PC-3 (cell line): ENCODE measurements around the gene FLAD1. TPM values are rescaled to one million over a fixed set of nuclear protein-coding genes. Genes with fewer than 3 reads are reported as not detected.
A peak's percentile ranks its signal among the peaks of the same experiment; 100 is the strongest.

ENCODE experiments used
- ATAC-seq: fragments of 200-7000 bp; cut with Tn5 transposase; 2 replicates; pipeline ENCODE4 v1.9.1; 2020; ENCODE audit warnings: mild to moderate bottlenecking, moderate library complexity
- BruUV-seq: library from RNA; stranded (reverse); fragments of 400-500 nt; replicated peaks from 2 replicates; lab custom pipeline; 2021; lab: Mats Ljungman, UMichigan
- CTCF ChIA-PET: fragments of 300-600 bp; sonication (Branson Sonifier 250); formaldehyde crosslinking; loops from one replicate; lab custom pipeline; 2022; ENCODE audit warnings: antibody characterized with exemption; lab: Charles Lee
- POLR2A ChIA-PET: fragments of 300-600 bp; sonication (Branson Sonifier 250); formaldehyde crosslinking; loops from one replicate; lab custom pipeline; 2022; ENCODE audit warnings: antibody characterized with exemption; ENCODE audit not compliant: unreplicated experiment; lab: Charles Lee
- DNase-seq: peaks from one replicate; pipeline ENCODE4 v3.0.0-alpha.2; 2015
- H2AFZ ChIP-seq: fragments of 300-600 bp; sonication (generic); 2 replicates; pipeline ENCODE4 v1.6.0; 2016; ENCODE audit warnings: antibody characterized with exemption, low read length
- H3F3A ChIP-seq: fragments of 300-600 bp; sonication (generic); one replicate; pipeline ENCODE4 v1.6.0; 2017; ENCODE audit warnings: antibody characterized with exemption, low read length, control low read depth, mild to moderate bottlenecking; ENCODE audit not compliant: unreplicated experiment
- H3K27ac ChIP-seq: fragments of 300-600 bp; sonication (generic); 2 replicates; pipeline ENCODE4 v1.5.1; 2016; ENCODE audit warnings: mild to moderate bottlenecking, low read length
- H3K27me3 ChIP-seq: fragments of 300-600 bp; sonication (generic); 2 replicates; pipeline ENCODE4 v1.6.1; 2016; ENCODE audit warnings: low read length, mixed read lengths
- H3K36me3 ChIP-seq: fragments of 300-600 bp; sonication (generic); 2 replicates; pipeline ENCODE4 v1.6.1; 2016; ENCODE audit warnings: low read depth, mixed run types, low read length, mixed read lengths
- H3K4me1 ChIP-seq: fragments of 300-600 bp; sonication (generic); 2 replicates; pipeline ENCODE4 v1.5.1; 2016; ENCODE audit warnings: low read length; ENCODE audit not compliant: insufficient read depth
- H3K4me2 ChIP-seq: fragments of 300-600 bp; sonication (generic); 2 replicates; pipeline ENCODE4 v1.6.0; 2016; ENCODE audit warnings: low read length
- H3K4me3 ChIP-seq: fragments of 300-600 bp; sonication (generic); 2 replicates; pipeline ENCODE4 v1.5.1; 2016; ENCODE audit warnings: mild to moderate bottlenecking, low read length, mixed read lengths
- H3K79me2 ChIP-seq: fragments of 300-600 bp; sonication (generic); 2 replicates; pipeline ENCODE4 v1.6.1; 2017; ENCODE audit warnings: low read length, mixed read lengths
- H3K9ac ChIP-seq: fragments of 300-600 bp; sonication (generic); 2 replicates; pipeline ENCODE4 v1.6.0; 2016; ENCODE audit warnings: mild to moderate bottlenecking, low read length
- H3K9me2 ChIP-seq: fragments of 300-600 bp; sonication (generic); replicated peaks from 2 replicates; pipeline ENCODE4 v1.6.1; 2016; ENCODE audit warnings: mixed run types, low read length, mixed read lengths
- H3K9me3 ChIP-seq: fragments of 300-600 bp; sonication (generic); 2 replicates; pipeline ENCODE4 v1.6.1; 2016; ENCODE audit warnings: low read length, mixed read lengths
- H4K20me1 ChIP-seq: fragments of 300-600 bp; sonication (generic); 2 replicates; pipeline ENCODE4 v1.6.1; 2016; ENCODE audit warnings: low read length, mixed read lengths
- EZH2 ChIP-seq: fragments of 300-600 bp; sonication (generic); IDR thresholded peaks from one replicate; pipeline ENCODE4 v1.6.1; 2017; ENCODE audit warnings: antibody characterized with exemption, mild to moderate bottlenecking, low read length; ENCODE audit not compliant: unreplicated experiment
- EZH2phosphoT487 ChIP-seq: fragments of 300-600 bp; sonication (generic); IDR thresholded peaks from 2 replicates; pipeline ENCODE4 v1.6.1; 2018; ENCODE audit warnings: mild to moderate bottlenecking, antibody characterized with exemption, low read length, borderline replicate concordance
- intact Hi-C: fragments of 100-400 bp; cut with micrococcal nuclease; formaldehyde crosslinking; loops from 2 replicates; pipeline ENCODE4 v1.9.0; 2023
- total RNA-seq: library from RNA; depleted of rRNA; stranded (reverse); fragments of >200 nt; gene quantifications from 2 replicates; pipeline ENCODE4 v1.2.3, GENCODE V29; 2014
- TF ChIP-seq, protein P1 (sequence below): fragments of 300-600 bp; sonication (generic); conservative IDR thresholded peaks from 2 replicates; pipeline ENCODE4 v1.5.1; 2017; ENCODE audit warnings: antibody characterized with exemption, low read depth, mild to moderate bottlenecking, low read length

The FLAD1 gene
- total RNA-seq, 1 experiment from 2014 or later: 84.0 TPM

DNA sequence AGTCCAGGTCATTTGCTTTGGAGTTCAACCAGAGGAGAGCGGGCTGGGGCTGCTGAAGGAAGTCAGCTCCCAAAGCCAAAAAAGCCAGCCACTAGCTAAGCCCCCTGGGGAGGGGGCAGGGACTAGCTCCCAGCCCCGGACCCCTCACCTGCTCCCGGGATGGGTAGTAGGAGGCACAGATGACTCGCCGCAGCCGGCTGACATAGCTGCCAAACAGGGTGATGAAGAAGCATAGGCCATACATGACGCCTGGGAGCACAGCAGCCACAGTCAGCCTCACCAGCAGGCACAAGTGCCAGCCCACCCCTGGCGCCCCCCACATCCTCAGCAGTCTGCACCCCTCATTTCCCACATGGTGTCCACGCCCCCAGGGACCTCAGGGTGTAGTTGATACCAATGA lies 43.0 kb downstream of the FLAD1 start:
- CTCF ChIA-PET: interaction anchor here (0.7 kb wide), 1 partner anchor 8 kb away, joined by 3 read pairs; no protein-coding TSS in a partner anchor
- no peaks in the 10 kb centered on the region for H4K20me1 ChIP-seq
- POLR2A ChIA-PET: no interaction called here
- no peak overlapping the region for H3K9ac ChIP-seq
- H3F3A ChIP-seq: no peaks in the 10 kb centered on the region
- no peak overlapping the region for H3K27ac ChIP-seq
- peaks cover 7% of the 10 kb centered on the region for H3K4me1 ChIP-seq
- no peaks in the 10 kb centered on the region for H3K9me3 ChIP-seq
- H3K9me2 ChIP-seq: no peaks in the 10 kb centered on the region
- H3K36me3 ChIP-seq: no peaks in the 10 kb centered on the region
- intact Hi-C loops: no loop called here
- ATAC-seq (no peak; the same call in 1 of the 2 replicates), DNase-seq (no peak)
- no peaks in the 10 kb centered on the region for H3K79me2 ChIP-seq
- no peak overlapping the region for H3K4me2 ChIP-seq
- TF ChIP-seq EZH2phosphoT487 (no peak), EZH2 (no peak)
- TF ChIP-seq, protein P1, sequence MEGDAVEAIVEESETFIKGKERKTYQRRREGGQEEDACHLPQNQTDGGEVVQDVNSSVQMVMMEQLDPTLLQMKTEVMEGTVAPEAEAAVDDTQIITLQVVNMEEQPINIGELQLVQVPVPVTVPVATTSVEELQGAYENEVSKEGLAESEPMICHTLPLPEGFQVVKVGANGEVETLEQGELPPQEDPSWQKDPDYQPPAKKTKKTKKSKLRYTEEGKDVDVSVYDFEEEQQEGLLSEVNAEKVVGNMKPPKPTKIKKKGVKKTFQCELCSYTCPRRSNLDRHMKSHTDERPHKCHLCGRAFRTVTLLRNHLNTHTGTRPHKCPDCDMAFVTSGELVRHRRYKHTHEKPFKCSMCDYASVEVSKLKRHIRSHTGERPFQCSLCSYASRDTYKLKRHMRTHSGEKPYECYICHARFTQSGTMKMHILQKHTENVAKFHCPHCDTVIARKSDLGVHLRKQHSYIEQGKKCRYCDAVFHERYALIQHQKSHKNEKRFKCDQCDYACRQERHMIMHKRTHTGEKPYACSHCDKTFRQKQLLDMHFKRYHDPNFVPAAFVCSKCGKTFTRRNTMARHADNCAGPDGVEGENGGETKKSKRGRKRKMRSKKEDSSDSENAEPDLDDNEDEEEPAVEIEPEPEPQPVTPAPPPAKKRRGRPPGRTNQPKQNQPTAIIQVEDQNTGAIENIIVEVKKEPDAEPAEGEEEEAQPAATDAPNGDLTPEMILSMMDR: no peak
- no TSS peak for BruUV-seq
- no peaks in the 10 kb centered on the region for H3K27me3 ChIP-seq
- no peak overlapping the region for H2AFZ ChIP-seq
- H3K4me3 ChIP-seq: no peak overlapping the region

DNA sequence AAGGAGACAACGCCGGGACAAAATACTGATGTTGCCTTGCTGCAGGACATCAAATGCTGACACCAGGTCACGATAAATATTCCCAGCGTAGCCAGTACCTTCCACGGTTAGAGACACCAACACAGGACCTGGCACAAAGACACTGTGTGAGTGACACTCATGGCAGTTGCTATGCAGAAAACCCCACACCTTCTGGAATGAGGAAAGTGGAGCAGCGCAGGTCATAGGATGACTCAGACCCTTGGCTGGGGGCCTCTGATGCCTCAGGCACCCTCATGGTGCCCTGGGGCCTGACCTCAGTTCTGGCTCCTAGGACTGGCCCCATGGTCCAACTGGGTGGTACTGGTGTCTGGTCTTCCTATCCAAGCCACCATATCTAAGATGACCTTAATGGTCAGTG lies 43.4 kb downstream of the FLAD1 start:
- no peak overlapping the region for H3K4me3 ChIP-seq
- H3K36me3 ChIP-seq: no peaks in the 10 kb centered on the region
- no peak overlapping the region for H3K9ac ChIP-seq
- H3F3A ChIP-seq: no peaks in the 10 kb centered on the region
- no peaks in the 10 kb centered on the region for H4K20me1 ChIP-seq
- H3K27me3 ChIP-seq: no peaks in the 10 kb centered on the region
- H3K4me2 ChIP-seq: no peak overlapping the region
- H2AFZ ChIP-seq: no peak overlapping the region
- H3K4me1 ChIP-seq: peaks cover 7% of the 10 kb centered on the region
- intact Hi-C loops: no loop called here
- no peaks in the 10 kb centered on the region for H3K79me2 ChIP-seq
- BruUV-seq: no TSS peak
- POLR2A ChIA-PET: no interaction called here
- TF ChIP-seq EZH2phosphoT487 (no peak), EZH2 (no peak)
- peak; percentile 70 for ATAC-seq
- no peaks in the 10 kb centered on the region for H3K9me2 ChIP-seq
- no peaks in the 10 kb centered on the region for H3K9me3 ChIP-seq
- CTCF ChIA-PET: no interaction called here
- H3K27ac ChIP-seq: no peak overlapping the region
- peak; percentile 71 for DNase-seq

DNA sequence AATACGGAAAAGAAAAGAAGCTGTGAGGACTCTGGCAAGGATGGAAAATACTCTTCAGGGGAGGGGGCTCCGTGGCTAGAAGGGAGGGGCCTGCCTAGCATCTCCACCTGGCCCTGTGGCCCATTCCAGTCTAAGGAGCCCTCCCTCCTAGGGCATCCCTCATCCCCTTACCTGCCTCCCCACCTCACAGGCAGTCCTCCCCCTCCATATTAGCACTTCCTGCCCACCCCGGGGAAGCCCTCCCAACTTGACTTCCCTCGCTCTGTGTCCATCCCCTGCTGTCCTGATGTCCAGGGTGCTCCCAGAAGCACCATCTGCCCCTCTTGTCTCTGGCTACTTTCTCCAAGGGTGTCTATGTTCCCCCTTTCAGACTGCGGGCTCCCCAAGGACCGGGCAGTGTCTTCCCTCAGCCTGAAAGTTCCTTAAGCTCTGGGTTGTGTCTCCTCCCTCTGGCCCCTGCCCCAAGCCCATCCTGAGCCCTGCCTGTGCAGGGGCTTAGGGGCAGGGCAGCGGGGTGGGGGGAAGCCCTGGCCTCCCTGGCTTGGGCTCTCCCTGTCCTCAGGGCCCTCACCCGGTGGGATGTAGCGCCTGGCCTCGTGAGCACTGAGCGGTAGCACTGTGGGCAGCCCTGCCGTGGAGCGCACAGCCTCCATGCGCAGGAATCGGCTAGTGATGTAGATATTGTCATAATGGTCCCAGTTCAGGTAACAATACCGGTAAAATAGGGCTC lies 46.5 kb downstream of the FLAD1 start:
- no peak for DNase-seq
- Histone ChIP-seq H3K4me2 (no peak overlapping the region), H3K4me3 (no peak overlapping the region), H3K36me3 (no peaks in the 10 kb centered on the region), H3K9me3 (no peaks in the 10 kb centered on the region), H3K27me3 (no peaks in the 10 kb centered on the region), H3K9ac (no peak overlapping the region), H3K4me1 (peaks cover 7% of the 10 kb centered on the region), H4K20me1 (no peaks in the 10 kb centered on the region), H2AFZ (no peak overlapping the region), H3F3A (no peaks in the 10 kb centered on the region), H3K27ac (no peak overlapping the region), H3K79me2 (no peaks in the 10 kb centered on the region), H3K9me2 (no peaks in the 10 kb centered on the region)
- ATAC-seq: no peak
- TF ChIP-seq, protein P1: no peak
- TF ChIP-seq EZH2 (no peak), EZH2phosphoT487 (no peak)
- intact Hi-C loops: no loop called here
- ChIA-PET POLR2A (no interaction called here), CTCF (no interaction called here)
- no TSS peak for BruUV-seq
